Measurements from ENCODE around the gene PITPNC1.
"Not testable (repeated sequence)": the region's sequence is repeated elsewhere in the genome, so short reads cannot be mapped to it uniquely, and the experiment has no call there.

Gene PITPNC1

DNA sequence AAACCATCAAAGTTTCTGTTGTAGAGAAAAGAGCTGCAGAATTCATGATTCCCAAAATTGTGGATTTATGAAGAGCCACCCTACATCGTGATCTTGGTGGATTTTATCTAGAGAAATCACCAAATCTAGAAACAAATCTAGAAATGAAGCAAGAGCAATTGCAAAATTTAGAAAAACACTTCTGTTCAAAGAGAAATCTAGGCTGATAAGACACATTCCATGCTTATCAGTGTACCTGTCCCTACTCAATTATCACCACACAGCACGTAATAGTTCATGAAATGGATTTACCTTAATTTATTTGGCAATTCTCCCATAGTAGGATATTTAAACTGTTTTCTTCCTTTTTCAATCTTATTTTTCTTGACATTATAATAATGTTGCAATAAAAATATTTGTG lies 246.7 kb downstream of the PITPNC1 start:
- Histone ChIP-seq H3K27ac (ENCODE audit: low read depth in 2 of 2, low read length in 2 of 2) (no peak overlapping the region), H3K27me3 (ENCODE audit: control insufficient read depth in 2 of 2, insufficient read depth in 2 of 2, low read length in 2 of 2) (no peaks in the 10 kb centered on the region), H3K9ac (ENCODE audit: low read depth in 1 of 2, low read length in 2 of 2) (no peak overlapping the region), H3K9me3 (ENCODE audit: control insufficient read depth in 2 of 2, low read length in 2 of 2) (no peaks in the 10 kb centered on the region), H3K4me1 (ENCODE audit: control insufficient read depth in 2 of 2, insufficient read depth in 2 of 2, low read length in 2 of 2) (no peaks in the 10 kb centered on the region), H3K36me3 (ENCODE audit: control insufficient read depth in 2 of 2, insufficient read depth in 2 of 2, low read length in 2 of 2) (no peaks in the 10 kb centered on the region), H3K4me3 (ENCODE audit: low read length in 2 of 2) (no peak overlapping the region)

DNA sequence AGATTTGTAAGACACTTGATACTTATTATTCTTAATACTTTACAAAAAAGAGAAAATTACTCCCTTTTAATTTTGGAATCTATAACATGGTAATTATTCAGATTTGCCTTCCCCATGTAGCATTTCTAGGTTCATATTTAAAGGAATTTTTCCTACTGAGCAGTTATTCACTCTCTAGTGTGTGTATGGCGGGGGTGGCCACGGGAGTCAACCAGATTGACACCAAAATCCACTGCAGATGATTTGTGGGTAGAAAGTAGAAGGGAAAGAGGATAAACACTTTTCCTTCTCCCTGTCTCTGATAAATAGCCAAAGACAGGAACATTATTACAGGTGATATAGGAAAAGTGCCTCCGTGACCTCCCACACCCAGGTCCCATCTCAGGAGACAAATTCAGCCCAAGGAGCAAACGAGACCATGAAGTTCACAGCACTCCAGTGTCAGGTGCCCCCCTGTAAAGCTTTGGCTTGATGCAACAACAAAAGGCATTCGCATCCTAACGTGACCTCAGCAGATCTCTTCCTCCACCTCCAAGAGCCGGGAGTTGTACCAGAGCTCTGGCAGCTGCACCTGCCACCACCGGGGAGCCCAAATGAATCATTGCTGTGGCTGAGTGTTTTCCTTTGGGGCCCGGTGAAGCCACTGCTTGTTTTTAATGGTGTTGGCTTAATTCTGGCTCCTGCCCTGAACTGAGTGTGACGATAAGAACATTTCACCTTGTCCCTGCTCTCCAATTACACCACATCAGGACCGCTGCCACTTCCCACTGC lies 248.0 kb downstream of the PITPNC1 start:
- no peaks in the 10 kb centered on the region for H3K4me1 ChIP-seq (ENCODE audit: control insufficient read depth in 2 of 2, insufficient read depth in 2 of 2, low read length in 2 of 2)
- no peaks in the 10 kb centered on the region for H3K9me3 ChIP-seq (ENCODE audit: control insufficient read depth in 2 of 2, low read length in 2 of 2)
- no peak overlapping the region for H3K4me3 ChIP-seq (ENCODE audit: low read length in 2 of 2)
- H3K27me3 ChIP-seq (ENCODE audit: control insufficient read depth in 2 of 2, insufficient read depth in 2 of 2, low read length in 2 of 2): no peaks in the 10 kb centered on the region
- H3K36me3 ChIP-seq (ENCODE audit: control insufficient read depth in 2 of 2, insufficient read depth in 2 of 2, low read length in 2 of 2): no peaks in the 10 kb centered on the region
- H3K27ac ChIP-seq (ENCODE audit: low read depth in 2 of 2, low read length in 2 of 2): no peak overlapping the region
- H3K9ac ChIP-seq (ENCODE audit: low read depth in 1 of 2, low read length in 2 of 2): no peak overlapping the region

DNA sequence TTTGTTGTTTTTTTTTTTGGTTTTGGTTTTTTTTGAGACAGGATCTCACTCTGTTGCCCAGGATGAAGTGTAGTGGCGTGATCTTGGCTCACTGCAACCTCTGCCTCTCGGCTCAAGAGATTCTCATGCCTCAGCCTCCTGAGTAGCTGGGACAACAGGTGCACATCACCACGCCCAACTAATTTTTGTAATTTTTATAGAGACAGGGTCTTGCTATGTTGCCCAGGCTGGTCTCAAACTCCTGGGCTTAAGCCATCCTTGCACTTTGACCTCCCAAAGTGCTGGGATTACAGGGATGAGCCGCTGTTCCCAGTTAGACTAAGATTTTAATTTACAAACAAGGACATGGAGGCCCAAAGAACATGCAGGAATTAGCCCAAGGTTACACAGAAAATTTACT lies 248.9 kb downstream of the PITPNC1 start:
- no peaks in the 10 kb centered on the region for H3K9me3 ChIP-seq (ENCODE audit: control insufficient read depth in 2 of 2, low read length in 2 of 2)
- no peak overlapping the region for H3K27ac ChIP-seq (ENCODE audit: low read depth in 2 of 2, low read length in 2 of 2)
- no peaks in the 10 kb centered on the region for H3K4me1 ChIP-seq (ENCODE audit: control insufficient read depth in 2 of 2, insufficient read depth in 2 of 2, low read length in 2 of 2)
- H3K36me3 ChIP-seq (ENCODE audit: control insufficient read depth in 2 of 2, insufficient read depth in 2 of 2, low read length in 2 of 2): no peaks in the 10 kb centered on the region
- no peak overlapping the region for H3K4me3 ChIP-seq (ENCODE audit: low read length in 2 of 2)
- H3K27me3 ChIP-seq (ENCODE audit: control insufficient read depth in 2 of 2, insufficient read depth in 2 of 2, low read length in 2 of 2): no peaks in the 10 kb centered on the region
- H3K9ac ChIP-seq (ENCODE audit: low read depth in 1 of 2, low read length in 2 of 2): no peak overlapping the region

DNA sequence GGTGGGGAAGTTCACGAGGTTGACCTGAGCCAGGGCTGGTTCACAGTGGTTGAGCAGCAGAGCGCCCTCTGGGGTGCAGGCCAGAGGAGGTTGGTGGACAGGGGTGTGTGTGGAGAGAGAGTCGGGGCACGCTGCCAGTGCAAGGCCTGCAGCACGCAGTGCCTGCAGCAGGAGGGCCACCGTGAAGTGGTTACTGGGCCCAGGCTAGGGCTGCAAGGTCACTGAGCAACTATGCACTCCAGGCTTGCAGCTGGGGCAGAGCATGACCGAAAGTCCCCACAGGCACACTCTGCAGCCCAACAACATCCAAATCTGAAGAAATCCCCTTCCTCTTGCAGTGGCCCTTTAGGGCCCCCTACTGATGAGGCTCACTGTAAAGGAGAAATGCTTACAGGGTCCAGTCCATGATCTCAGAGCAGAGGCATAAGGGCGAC lies 251.5 kb downstream of the PITPNC1 start:
- Histone ChIP-seq H3K27me3 (ENCODE audit: control insufficient read depth in 2 of 2, insufficient read depth in 2 of 2, low read length in 2 of 2) (no peaks in the 10 kb centered on the region), H3K36me3 (ENCODE audit: control insufficient read depth in 2 of 2, insufficient read depth in 2 of 2, low read length in 2 of 2) (peaks cover 0 to 4% of the 10 kb centered on the region in 2 donors), H3K4me1 (ENCODE audit: control insufficient read depth in 2 of 2, insufficient read depth in 2 of 2, low read length in 2 of 2) (no peaks in the 10 kb centered on the region), H3K27ac (ENCODE audit: low read depth in 2 of 2, low read length in 2 of 2) (no peak overlapping the region), H3K9ac (ENCODE audit: low read depth in 1 of 2, low read length in 2 of 2) (no peak overlapping the region), H3K9me3 (ENCODE audit: control insufficient read depth in 2 of 2, low read length in 2 of 2) (no peaks in the 10 kb centered on the region), H3K4me3 (ENCODE audit: low read length in 2 of 2) (no peak overlapping the region)

DNA sequence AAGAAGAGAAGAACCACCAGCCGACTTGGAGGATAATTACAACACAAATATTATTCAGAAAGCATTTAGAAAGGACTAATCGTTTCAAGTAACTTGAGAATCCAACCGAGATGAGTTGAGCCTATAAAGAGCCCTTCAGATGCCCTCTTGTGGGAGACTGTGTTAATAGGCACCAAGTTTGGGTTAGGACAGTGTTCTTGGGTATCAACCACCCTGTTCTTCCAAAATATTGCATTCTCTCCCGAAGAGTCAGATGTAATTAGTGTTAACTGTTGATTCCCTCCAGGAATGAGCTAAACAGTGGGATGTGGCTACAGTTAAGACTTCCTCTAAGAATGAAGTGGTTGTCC lies 252.9 kb downstream of the PITPNC1 start:
- Histone ChIP-seq H3K36me3 (ENCODE audit: control insufficient read depth in 2 of 2, insufficient read depth in 2 of 2, low read length in 2 of 2) (peaks cover 0 to 4% of the 10 kb centered on the region in 2 donors), H3K4me3 (ENCODE audit: low read length in 2 of 2) (no peak overlapping the region), H3K4me1 (ENCODE audit: control insufficient read depth in 2 of 2, insufficient read depth in 2 of 2, low read length in 2 of 2) (no peaks in the 10 kb centered on the region), H3K27ac (ENCODE audit: low read depth in 2 of 2, low read length in 2 of 2) (no peak overlapping the region), H3K9me3 (ENCODE audit: control insufficient read depth in 2 of 2, low read length in 2 of 2) (no peaks in the 10 kb centered on the region), H3K27me3 (ENCODE audit: control insufficient read depth in 2 of 2, insufficient read depth in 2 of 2, low read length in 2 of 2) (no peaks in the 10 kb centered on the region), H3K9ac (ENCODE audit: low read depth in 1 of 2, low read length in 2 of 2) (no peak overlapping the region)

DNA sequence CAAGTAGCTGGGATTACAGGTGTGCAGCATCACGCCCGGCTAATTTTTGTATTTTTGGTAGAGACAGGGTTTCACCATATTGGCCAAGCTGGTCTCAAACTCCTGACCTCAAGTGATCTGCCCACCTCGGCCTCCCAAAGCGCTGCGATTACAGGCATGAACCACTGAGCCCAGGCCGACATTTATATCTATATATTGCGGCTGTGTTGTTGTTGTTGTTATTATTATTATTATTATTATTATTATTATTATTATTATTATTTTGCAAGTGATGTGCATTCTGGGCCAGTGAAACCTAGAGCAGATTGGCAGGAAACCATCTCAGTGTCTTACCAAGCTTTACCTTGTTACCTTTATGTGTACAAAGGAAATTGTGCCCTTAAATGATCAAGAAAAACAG lies 253.8 kb downstream of the PITPNC1 start:
- not testable (repeated sequence) for H3K27ac ChIP-seq (ENCODE audit: low read depth in 2 of 2, low read length in 2 of 2)

DNA sequence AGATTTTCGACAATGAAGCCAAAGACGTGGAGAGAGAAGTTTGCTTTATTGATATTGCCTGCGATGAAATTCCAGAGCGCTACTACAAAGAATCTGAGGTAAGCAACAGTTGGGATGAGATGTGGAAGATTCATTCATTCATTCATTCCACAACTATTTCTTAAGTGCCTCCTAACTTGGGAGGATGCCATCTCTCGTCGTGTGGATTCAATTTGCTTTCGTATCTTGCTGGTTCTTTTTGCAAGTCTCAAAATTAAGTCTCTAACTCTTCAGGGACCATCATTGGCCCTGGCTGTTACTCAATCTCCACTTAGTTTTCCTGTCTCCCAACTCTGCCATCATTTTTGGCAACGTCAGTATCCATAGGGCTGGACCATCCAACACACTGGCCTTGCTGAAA lies 255.1 kb downstream of the PITPNC1 start:
- Histone ChIP-seq H3K9ac (ENCODE audit: low read depth in 1 of 2, low read length in 2 of 2) (no peak overlapping the region), H3K9me3 (ENCODE audit: control insufficient read depth in 2 of 2, low read length in 2 of 2) (no peaks in the 10 kb centered on the region), H3K4me1 (ENCODE audit: control insufficient read depth in 2 of 2, insufficient read depth in 2 of 2, low read length in 2 of 2) (no peaks in the 10 kb centered on the region), H3K36me3 (ENCODE audit: control insufficient read depth in 2 of 2, insufficient read depth in 2 of 2, low read length in 2 of 2) (peaks cover 0 to 4% of the 10 kb centered on the region in 2 donors), H3K27ac (ENCODE audit: low read depth in 2 of 2, low read length in 2 of 2) (no peak overlapping the region), H3K4me3 (ENCODE audit: low read length in 2 of 2) (no peak overlapping the region), H3K27me3 (ENCODE audit: control insufficient read depth in 2 of 2, insufficient read depth in 2 of 2, low read length in 2 of 2) (no peaks in the 10 kb centered on the region)

More for the DNA sequence above, 253.8 kb downstream of the PITPNC1 start:
- H3K4me3 ChIP-seq (ENCODE audit: low read length in 2 of 2); H3K27me3 ChIP-seq (ENCODE audit: control insufficient read depth in 2 of 2, insufficient read depth in 2 of 2, low read length in 2 of 2); H3K9ac ChIP-seq (ENCODE audit: low read depth in 1 of 2, low read length in 2 of 2); H3K4me1 ChIP-seq (ENCODE audit: control insufficient read depth in 2 of 2, insufficient read depth in 2 of 2, low read length in 2 of 2); H3K36me3 ChIP-seq (ENCODE audit: control insufficient read depth in 2 of 2, insufficient read depth in 2 of 2, low read length in 2 of 2); H3K9me3 ChIP-seq (ENCODE audit: control insufficient read depth in 2 of 2, low read length in 2 of 2): not testable (repeated sequence)

DNA sequence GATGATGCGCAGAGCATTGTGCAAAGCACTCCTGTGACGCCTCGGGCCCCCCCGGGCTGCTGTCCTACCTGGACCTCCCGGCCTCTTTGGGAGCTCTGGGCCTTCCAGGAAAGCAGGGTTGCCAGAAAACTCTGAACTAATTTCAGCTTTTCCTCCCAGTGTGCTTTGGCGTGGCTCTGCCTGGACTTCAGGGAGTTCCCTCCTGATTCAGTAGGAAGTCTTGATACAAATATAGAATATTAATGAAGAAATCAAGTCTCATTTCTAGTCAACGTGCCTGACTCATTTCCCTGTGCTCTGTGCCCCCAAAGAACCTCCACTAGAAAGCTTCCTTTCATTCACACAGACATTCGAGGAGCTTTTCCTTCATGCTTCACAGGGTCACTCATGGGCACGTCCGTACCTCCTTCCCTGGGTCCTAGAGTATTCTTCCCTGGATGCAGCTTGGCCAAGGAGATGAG lies 256.7 kb downstream of the PITPNC1 start:
- Histone ChIP-seq H3K36me3 (ENCODE audit: control insufficient read depth in 2 of 2, insufficient read depth in 2 of 2, low read length in 2 of 2) (peaks cover 0 to 4% of the 10 kb centered on the region in 2 donors), H3K27ac (ENCODE audit: low read depth in 2 of 2, low read length in 2 of 2) (no peak overlapping the region), H3K9ac (ENCODE audit: low read depth in 1 of 2, low read length in 2 of 2) (no peak overlapping the region), H3K27me3 (ENCODE audit: control insufficient read depth in 2 of 2, insufficient read depth in 2 of 2, low read length in 2 of 2) (no peaks in the 10 kb centered on the region), H3K4me3 (ENCODE audit: low read length in 2 of 2) (no peak overlapping the region), H3K4me1 (ENCODE audit: control insufficient read depth in 2 of 2, insufficient read depth in 2 of 2, low read length in 2 of 2) (no peaks in the 10 kb centered on the region), H3K9me3 (ENCODE audit: control insufficient read depth in 2 of 2, low read length in 2 of 2) (no peaks in the 10 kb centered on the region)

DNA sequence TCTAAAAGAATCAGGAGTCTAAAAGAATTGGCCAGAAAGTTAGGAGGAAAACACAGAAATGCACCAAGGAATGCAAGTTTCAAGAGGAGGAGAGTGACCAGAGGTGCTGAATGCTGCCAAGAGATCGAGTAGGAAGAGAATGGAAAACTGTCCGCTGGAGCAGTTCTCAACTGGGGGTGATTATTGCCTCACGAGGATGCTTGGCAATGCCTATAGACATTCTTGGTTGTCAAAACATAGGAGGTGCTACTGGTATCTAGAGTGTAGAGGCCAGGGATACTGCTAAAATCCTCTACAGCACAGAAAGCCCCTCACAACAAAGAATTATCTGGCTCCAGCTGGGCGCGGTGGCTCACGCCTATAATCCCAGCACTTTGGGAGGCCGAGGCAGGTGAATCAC lies 258.6 kb downstream of the PITPNC1 start:
- no peak overlapping the region for H3K27ac ChIP-seq (ENCODE audit: low read depth in 2 of 2, low read length in 2 of 2)
- no peak overlapping the region for H3K9ac ChIP-seq (ENCODE audit: low read depth in 1 of 2, low read length in 2 of 2)
- no peaks in the 10 kb centered on the region for H3K9me3 ChIP-seq (ENCODE audit: control insufficient read depth in 2 of 2, low read length in 2 of 2)
- H3K4me1 ChIP-seq (ENCODE audit: control insufficient read depth in 2 of 2, insufficient read depth in 2 of 2, low read length in 2 of 2): no peaks in the 10 kb centered on the region
- no peaks in the 10 kb centered on the region for H3K27me3 ChIP-seq (ENCODE audit: control insufficient read depth in 2 of 2, insufficient read depth in 2 of 2, low read length in 2 of 2)
- H3K4me3 ChIP-seq (ENCODE audit: low read length in 2 of 2): no peak overlapping the region
- peaks cover 0 to 4% of the 10 kb centered on the region in 2 donors for H3K36me3 ChIP-seq (ENCODE audit: control insufficient read depth in 2 of 2, insufficient read depth in 2 of 2, low read length in 2 of 2)

DNA sequence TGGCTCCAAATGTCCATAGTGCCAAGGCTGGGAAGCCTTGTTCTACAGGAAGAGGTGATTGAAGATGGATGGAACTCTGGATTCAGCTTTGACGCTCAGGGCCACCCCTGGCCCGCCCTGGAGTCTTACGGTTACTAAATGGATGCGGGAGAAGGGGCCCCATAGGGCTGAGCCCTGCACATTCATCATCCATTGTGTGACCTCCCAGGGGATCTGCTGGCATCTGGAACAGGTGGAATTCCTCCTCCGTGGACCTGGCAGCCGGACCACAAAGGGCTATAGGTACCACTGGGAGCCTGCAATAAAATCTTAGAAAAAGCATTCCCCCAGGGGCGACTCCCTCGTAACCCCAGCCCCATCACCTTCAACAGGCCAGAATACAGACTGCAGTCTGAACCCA lies 259.2 kb downstream of the PITPNC1 start:
- Histone ChIP-seq H3K36me3 (ENCODE audit: control insufficient read depth in 2 of 2, insufficient read depth in 2 of 2, low read length in 2 of 2) (peaks cover 0 to 4% of the 10 kb centered on the region in 2 donors), H3K9ac (ENCODE audit: low read depth in 1 of 2, low read length in 2 of 2) (no peak overlapping the region), H3K4me1 (ENCODE audit: control insufficient read depth in 2 of 2, insufficient read depth in 2 of 2, low read length in 2 of 2) (no peaks in the 10 kb centered on the region), H3K27ac (ENCODE audit: low read depth in 2 of 2, low read length in 2 of 2) (no peak overlapping the region), H3K4me3 (ENCODE audit: low read length in 2 of 2) (no peak overlapping the region), H3K9me3 (ENCODE audit: control insufficient read depth in 2 of 2, low read length in 2 of 2) (no peaks in the 10 kb centered on the region), H3K27me3 (ENCODE audit: control insufficient read depth in 2 of 2, insufficient read depth in 2 of 2, low read length in 2 of 2) (no peaks in the 10 kb centered on the region)
